WTC11 (cell line): ENCODE data around the gene FOXC2. TPM values are rescaled to one million over a fixed set of nuclear protein-coding genes. Genes with fewer than 3 reads are reported as not detected.

Source experiments
- ATAC-seq: fragments of 200-7000 bp; cut with Tn5 transposase; 2 replicates; pipeline ENCODE4 v1.10.0; 2021; ENCODE audit warnings: mild to moderate bottlenecking, moderate library complexity
- CTCF ChIA-PET: fragments of 300-600 bp; sonication (Branson Sonifier 250); formaldehyde crosslinking; loops from one replicate; lab custom pipeline; 2021; ENCODE audit warnings: antibody characterized with exemption; lab: Charles Lee
- POLR2A ChIA-PET: fragments of 350-600 bp; sonication (Branson Sonifier 250); formaldehyde crosslinking; loops from one replicate; lab custom pipeline; 2021; ENCODE audit warnings: antibody characterized with exemption; lab: Charles Lee
- DNase-seq: peaks from one replicate; pipeline ENCODE4 v3.0.0; 2021; ENCODE audit warnings: low spot score
- H3K27ac Mint-ChIP-seq: 2 replicates; pipeline ENCODE4 v1.8.0; 2021; ENCODE audit warnings: mixed read lengths
- H3K27me3 Mint-ChIP-seq: 2 replicates; pipeline ENCODE4 v1.8.0; 2021; ENCODE audit warnings: low read depth, mild to moderate bottlenecking, moderate library complexity, mixed read lengths
- H3K36me3 Mint-ChIP-seq: 2 replicates; pipeline ENCODE4 v1.8.0; 2021; ENCODE audit warnings: mixed read lengths
- H3K4me1 Mint-ChIP-seq: 2 replicates; pipeline ENCODE4 v1.8.0; 2022; ENCODE audit warnings: mixed read lengths
- H3K4me3 Mint-ChIP-seq: 2 replicates; pipeline ENCODE4 v1.8.0; 2021; ENCODE audit warnings: mild to moderate bottlenecking, moderate library complexity, mixed read lengths
- H3K9me3 Mint-ChIP-seq: 2 replicates; pipeline ENCODE4 v1.8.0; 2021; ENCODE audit warnings: mixed read lengths
- ESRRA ChIP-seq: sonication (generic); formaldehyde crosslinking; IDR thresholded peaks from 2 replicates; pipeline ENCODE4 v1.8.1; 2022; ENCODE audit warnings: mild to moderate bottlenecking, missing genetic modification reagents, borderline replicate concordance
- GABPB1 ChIP-seq: sonication (generic); formaldehyde crosslinking; IDR thresholded peaks from 2 replicates; pipeline ENCODE4 v1.8.1; 2023; ENCODE audit warnings: mild to moderate bottlenecking, missing genetic modification reagents
- GRHL2 ChIP-seq: fragments of 250-450 bp; sonication (Bioruptor Pico); IDR thresholded peaks from 2 replicates; pipeline ENCODE4 v1.8.0; 2022; ENCODE audit warnings: mild to moderate bottlenecking, moderate library complexity; ENCODE audit not compliant: insufficient replicate concordance, severe bottlenecking
- HMGA2 ChIP-seq: fragments of 250-450 bp; sonication (Bioruptor Pico); IDR thresholded peaks from 2 replicates; pipeline ENCODE4 v1.4.0; 2021; ENCODE audit warnings: mild to moderate bottlenecking, moderate library complexity
- MAX ChIP-seq: sonication (generic); formaldehyde crosslinking; IDR thresholded peaks from 2 replicates; pipeline ENCODE4 v1.8.0; 2022; ENCODE audit warnings: mild to moderate bottlenecking, missing genetic modification reagents
- MYBL2 ChIP-seq: sonication (generic); formaldehyde crosslinking; IDR thresholded peaks from 2 replicates; pipeline ENCODE4 v1.8.1; 2023; ENCODE audit warnings: mild to moderate bottlenecking, moderate library complexity, missing genetic modification reagents
- PREB ChIP-seq: sonication (generic); formaldehyde crosslinking; IDR thresholded peaks from 2 replicates; pipeline ENCODE4 v1.8.1; 2022; ENCODE audit warnings: mild to moderate bottlenecking, missing genetic modification reagents, moderate library complexity, borderline replicate concordance
- SOX15 ChIP-seq: fragments of 250-450 bp; sonication (Bioruptor Pico); IDR thresholded peaks from 2 replicates; pipeline ENCODE4 v1.9.0; 2021; ENCODE audit warnings: mild to moderate bottlenecking
- STAT6 ChIP-seq: sonication (generic); formaldehyde crosslinking; conservative IDR thresholded peaks from 2 replicates; pipeline ENCODE4 v1.8.1; 2023; ENCODE audit warnings: mild to moderate bottlenecking, low read depth, missing genetic modification reagents, moderate library complexity
- TCF7 ChIP-seq: sonication (generic); formaldehyde crosslinking; IDR thresholded peaks from 2 replicates; pipeline ENCODE4 v1.8.0; 2022; ENCODE audit warnings: mild to moderate bottlenecking, low read depth, missing genetic modification reagents, moderate library complexity
- TEAD1 ChIP-seq: sonication (generic); formaldehyde crosslinking; IDR thresholded peaks from 2 replicates; pipeline ENCODE4 v1.8.0; 2022; ENCODE audit warnings: mild to moderate bottlenecking, missing genetic modification reagents
- TP53 ChIP-seq: sonication (generic); formaldehyde crosslinking; IDR thresholded peaks from 2 replicates; pipeline ENCODE4 v1.8.1; 2023; ENCODE audit warnings: mild to moderate bottlenecking, missing genetic modification reagents
- ZMAT4 ChIP-seq: fragments of 250-450 bp; sonication (Bioruptor Pico); IDR thresholded peaks from 2 replicates; pipeline ENCODE4 v1.9.0; 2021; ENCODE audit warnings: mild to moderate bottlenecking
- ZNF232 ChIP-seq: sonication (generic); formaldehyde crosslinking; IDR thresholded peaks from 2 replicates; pipeline ENCODE4 v1.8.0; 2022; ENCODE audit warnings: mild to moderate bottlenecking, missing genetic modification reagents
- ZNF532 ChIP-seq: fragments of 250-450 bp; sonication (Bioruptor Pico); IDR thresholded peaks from 2 replicates; pipeline ENCODE4 v1.9.0; 2021; ENCODE audit warnings: mild to moderate bottlenecking, borderline replicate concordance
- total RNA-seq: library from RNA; stranded (reverse); gene quantifications from 3 replicates; pipeline ENCODE4 v1.2.3, GENCODE V29; 2021
- TF ChIP-seq, protein P1 (sequence below): fragments of 200-600 bp; IDR thresholded peaks from 2 replicates; pipeline ENCODE4 v1.8.0; 2022; ENCODE audit warnings: antibody characterized with exemption
- TF ChIP-seq, protein P2 (sequence below): fragments of 250-450 bp; sonication (Bioruptor Pico); IDR thresholded peaks from 2 replicates; pipeline ENCODE4 v1.8.0; 2021; ENCODE audit warnings: mild to moderate bottlenecking
- TF ChIP-seq, protein P3 (sequence below): sonication (generic); formaldehyde crosslinking; IDR thresholded peaks from 2 replicates; pipeline ENCODE4 v1.8.1; 2023; ENCODE audit warnings: mild to moderate bottlenecking, missing genetic modification reagents, moderate library complexity
- TF ChIP-seq, protein P4 (sequence below): fragments of 250-450 bp; sonication (Bioruptor Pico); IDR thresholded peaks from 2 replicates; pipeline ENCODE4 v1.9.0; 2021; ENCODE audit warnings: moderate library complexity, mild to moderate bottlenecking, inconsistent platforms, borderline replicate concordance
- TF ChIP-seq, protein P5 (sequence below): sonication (generic); formaldehyde crosslinking; IDR thresholded peaks from 2 replicates; pipeline ENCODE4 v1.8.1; 2023; ENCODE audit warnings: mild to moderate bottlenecking, moderate library complexity, missing genetic modification reagents

FOXC2 gene
- total RNA-seq, 1 experiment from 2014 or later: 0.28 TPM

DNA sequence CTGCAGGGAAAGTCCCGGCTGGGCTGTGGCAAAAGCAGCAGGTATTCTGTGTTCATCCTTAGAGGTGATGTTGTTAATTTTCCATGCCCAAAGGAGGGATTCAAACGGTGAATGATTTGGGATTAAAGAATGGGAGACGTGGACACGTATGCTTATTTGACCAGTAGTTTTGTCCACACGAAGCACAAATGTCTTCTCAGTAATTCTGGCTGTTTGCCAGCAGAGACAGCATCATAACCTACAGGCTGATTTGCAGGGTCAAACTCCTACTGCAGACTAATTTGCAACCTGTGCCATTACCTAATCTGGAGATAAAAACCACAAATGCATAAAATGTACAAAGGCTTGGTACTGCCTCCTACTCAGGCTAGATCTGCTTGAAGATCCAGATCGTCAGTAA, 25.7 kb upstream of the FOXC2 start:
- H3K4me1 Mint-ChIP-seq: no peaks in the 10 kb centered on the region
- H3K9me3 Mint-ChIP-seq: peaks cover 3% of the 10 kb centered on the region; the same call in 1 of the 2 replicates
- DNase-seq (no peak), ATAC-seq (no peak)
- no peak overlapping the region for H3K4me3 Mint-ChIP-seq
- TF ChIP-seq TEAD1 (CRISPR knock-in tag) (no peak), HMGA2 (no peak), SOX15 (CRISPR knock-in tag) (no peak), TCF7 (no peak), PREB (no peak), MYBL2 (no peak), GABPB1 (CRISPR knock-in tag) (no peak), ZNF232 (no peak), ZNF532 (CRISPR knock-in tag) (no peak)
- TF ChIP-seq, protein P1, sequence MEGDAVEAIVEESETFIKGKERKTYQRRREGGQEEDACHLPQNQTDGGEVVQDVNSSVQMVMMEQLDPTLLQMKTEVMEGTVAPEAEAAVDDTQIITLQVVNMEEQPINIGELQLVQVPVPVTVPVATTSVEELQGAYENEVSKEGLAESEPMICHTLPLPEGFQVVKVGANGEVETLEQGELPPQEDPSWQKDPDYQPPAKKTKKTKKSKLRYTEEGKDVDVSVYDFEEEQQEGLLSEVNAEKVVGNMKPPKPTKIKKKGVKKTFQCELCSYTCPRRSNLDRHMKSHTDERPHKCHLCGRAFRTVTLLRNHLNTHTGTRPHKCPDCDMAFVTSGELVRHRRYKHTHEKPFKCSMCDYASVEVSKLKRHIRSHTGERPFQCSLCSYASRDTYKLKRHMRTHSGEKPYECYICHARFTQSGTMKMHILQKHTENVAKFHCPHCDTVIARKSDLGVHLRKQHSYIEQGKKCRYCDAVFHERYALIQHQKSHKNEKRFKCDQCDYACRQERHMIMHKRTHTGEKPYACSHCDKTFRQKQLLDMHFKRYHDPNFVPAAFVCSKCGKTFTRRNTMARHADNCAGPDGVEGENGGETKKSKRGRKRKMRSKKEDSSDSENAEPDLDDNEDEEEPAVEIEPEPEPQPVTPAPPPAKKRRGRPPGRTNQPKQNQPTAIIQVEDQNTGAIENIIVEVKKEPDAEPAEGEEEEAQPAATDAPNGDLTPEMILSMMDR: no peak
- TF ChIP-seq, protein P2, sequence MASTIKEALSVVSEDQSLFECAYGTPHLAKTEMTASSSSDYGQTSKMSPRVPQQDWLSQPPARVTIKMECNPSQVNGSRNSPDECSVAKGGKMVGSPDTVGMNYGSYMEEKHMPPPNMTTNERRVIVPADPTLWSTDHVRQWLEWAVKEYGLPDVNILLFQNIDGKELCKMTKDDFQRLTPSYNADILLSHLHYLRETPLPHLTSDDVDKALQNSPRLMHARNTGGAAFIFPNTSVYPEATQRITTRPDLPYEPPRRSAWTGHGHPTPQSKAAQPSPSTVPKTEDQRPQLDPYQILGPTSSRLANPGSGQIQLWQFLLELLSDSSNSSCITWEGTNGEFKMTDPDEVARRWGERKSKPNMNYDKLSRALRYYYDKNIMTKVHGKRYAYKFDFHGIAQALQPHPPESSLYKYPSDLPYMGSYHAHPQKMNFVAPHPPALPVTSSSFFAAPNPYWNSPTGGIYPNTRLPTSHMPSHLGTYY (CRISPR knock-in tag): no peak
- TF ChIP-seq, protein P3, sequence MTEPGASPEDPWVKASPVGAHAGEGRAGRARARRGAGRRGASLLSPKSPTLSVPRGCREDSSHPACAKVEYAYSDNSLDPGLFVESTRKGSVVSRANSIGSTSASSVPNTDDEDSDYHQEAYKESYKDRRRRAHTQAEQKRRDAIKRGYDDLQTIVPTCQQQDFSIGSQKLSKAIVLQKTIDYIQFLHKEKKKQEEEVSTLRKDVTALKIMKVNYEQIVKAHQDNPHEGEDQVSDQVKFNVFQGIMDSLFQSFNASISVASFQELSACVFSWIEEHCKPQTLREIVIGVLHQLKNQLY: no peak
- TF ChIP-seq, protein P4, sequence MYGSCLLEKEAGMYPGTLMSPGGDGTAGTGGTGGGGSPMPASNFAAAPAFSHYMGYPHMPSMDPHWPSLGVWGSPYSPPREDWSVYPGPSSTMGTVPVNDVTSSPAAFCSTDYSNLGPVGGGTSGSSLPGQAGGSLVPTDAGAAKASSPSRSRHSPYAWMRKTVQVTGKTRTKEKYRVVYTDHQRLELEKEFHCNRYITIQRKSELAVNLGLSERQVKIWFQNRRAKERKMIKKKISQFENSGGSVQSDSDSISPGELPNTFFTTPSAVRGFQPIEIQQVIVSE (CRISPR knock-in tag): no peak
- ChIA-PET POLR2A (interaction anchor here (1.1 kb wide), 1 partner anchor 10 kb away, joined by 3 read pairs; no protein-coding TSS in a partner anchor), CTCF (interaction anchor here (1.3 kb wide), 1 partner anchor 10 kb away, joined by 3 read pairs; no protein-coding TSS in a partner anchor)
- peaks cover 30% of the 10 kb centered on the region for H3K36me3 Mint-ChIP-seq
- H3K27ac Mint-ChIP-seq: no peak overlapping the region
- no peaks in the 10 kb centered on the region for H3K27me3 Mint-ChIP-seq

DNA sequence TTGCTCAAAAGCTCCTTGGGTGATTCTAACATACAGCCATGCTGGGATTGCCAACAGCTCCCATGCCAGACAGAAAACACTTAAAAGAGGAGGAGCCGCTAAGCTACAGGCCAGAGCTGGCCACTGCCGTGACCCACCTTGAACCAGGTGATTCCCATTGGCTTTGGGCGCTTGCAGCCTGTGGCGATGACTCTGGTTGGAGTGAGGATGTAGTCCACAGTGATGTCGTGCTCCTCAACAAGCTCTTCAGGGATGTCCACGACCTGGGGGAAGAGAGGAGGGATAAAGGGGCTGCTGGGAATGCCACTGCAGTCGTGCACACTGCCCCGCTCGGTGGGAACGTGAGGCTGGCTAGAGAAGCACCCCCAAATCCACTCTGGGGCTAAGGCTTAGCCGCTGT, 25.1 kb upstream of the FOXC2 start:
- peaks cover 27% of the 10 kb centered on the region for H3K36me3 Mint-ChIP-seq
- H3K4me1 Mint-ChIP-seq: no peaks in the 10 kb centered on the region
- no peak for ATAC-seq
- ChIA-PET POLR2A (interaction anchor here (1.1 kb wide), 1 partner anchor 11 kb away, joined by 3 read pairs; no protein-coding TSS in a partner anchor), CTCF (interaction anchor here (1.3 kb wide), 1 partner anchor 10 kb away, joined by 3 read pairs; no protein-coding TSS in a partner anchor)
- peaks cover 3% of the 10 kb centered on the region; the same call in 1 of the 2 replicates for H3K9me3 Mint-ChIP-seq
- no peaks in the 10 kb centered on the region for H3K27me3 Mint-ChIP-seq
- H3K4me3 Mint-ChIP-seq: no peak overlapping the region
- no peak overlapping the region for H3K27ac Mint-ChIP-seq
- no peak for DNase-seq
- TF ChIP-seq STAT6 (CRISPR knock-in tag) (no peak), ZMAT4 (CRISPR knock-in tag) (no peak), MAX (CRISPR knock-in tag) (no peak), ESRRA (CRISPR knock-in tag) (no peak), TP53 (no peak), GRHL2 (CRISPR knock-in tag) (no peak)
- TF ChIP-seq, protein P5, sequence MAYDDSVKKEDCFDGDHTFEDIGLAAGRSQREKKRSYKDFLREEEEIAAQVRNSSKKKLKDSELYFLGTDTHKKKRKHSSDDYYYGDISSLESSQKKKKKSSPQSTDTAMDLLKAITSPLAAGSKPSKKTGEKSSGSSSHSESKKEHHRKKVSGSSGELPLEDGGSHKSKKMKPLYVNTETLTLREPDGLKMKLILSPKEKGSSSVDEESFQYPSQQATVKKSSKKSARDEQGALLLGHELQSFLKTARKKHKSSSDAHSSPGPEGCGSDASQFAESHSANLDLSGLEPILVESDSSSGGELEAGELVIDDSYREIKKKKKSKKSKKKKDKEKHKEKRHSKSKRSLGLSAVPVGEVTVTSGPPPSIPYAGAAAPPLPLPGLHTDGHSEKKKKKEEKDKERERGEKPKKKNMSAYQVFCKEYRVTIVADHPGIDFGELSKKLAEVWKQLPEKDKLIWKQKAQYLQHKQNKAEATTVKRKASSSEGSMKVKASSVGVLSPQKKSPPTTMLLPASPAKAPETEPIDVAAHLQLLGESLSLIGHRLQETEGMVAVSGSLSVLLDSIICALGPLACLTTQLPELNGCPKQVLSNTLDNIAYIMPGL: no peak
